ENCODE data around the gene EXOSC10. TPM values are rescaled to one million over a fixed set of nuclear protein-coding genes. Genes with fewer than 3 reads are reported as not detected.

EXOSC10 gene
- total and polyA plus RNA-seq, 9 of the 15 experiments (the other 6 are each of a cell fraction or from before 2014, with no cell fraction given) = 23.4 to 150 (median 105) TPM

DNA sequence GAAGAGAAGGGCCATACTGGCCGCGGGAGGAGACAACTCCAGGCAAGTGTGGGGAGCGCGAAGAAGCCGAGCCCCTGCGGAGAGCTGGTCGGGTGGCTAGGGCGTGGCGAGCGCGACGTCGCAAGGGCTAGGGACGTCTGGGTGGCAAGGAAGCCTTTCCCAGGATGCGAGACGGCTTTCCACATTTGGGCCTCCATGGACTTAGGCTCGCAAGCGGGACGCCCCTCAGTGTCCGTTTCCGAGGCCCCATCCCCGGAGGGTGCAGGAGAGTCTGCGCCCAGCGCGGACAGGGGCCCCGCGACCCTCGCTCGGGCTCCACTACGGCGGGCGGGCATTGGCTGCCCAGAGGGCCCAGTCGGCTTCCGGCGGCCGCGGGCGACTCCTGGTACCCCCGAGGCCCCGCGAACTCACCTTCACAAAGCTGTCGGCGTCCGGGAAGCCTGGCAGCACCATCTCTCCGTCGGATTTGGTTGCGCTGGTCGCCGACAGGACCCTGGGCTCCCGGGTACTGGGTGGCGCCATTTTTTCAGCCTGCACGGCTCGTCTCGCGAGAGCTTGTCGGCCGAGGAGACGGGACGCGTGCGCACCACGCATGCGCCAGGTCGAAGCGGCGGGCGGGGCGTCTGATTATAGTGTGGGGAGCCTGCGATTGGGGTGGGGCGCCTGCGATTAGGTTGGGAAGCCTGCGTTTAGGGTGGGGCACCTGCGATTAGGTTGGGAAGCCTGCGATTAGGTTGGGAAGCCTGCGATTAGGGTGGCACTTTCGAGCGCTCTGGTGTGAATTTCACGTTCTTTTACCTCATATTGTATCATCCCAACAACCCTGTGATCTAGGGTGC is at the start of gene EXOSC10 (continued):
- TF ChIP-seq ARID4B (CRISPR knock-in tag; IDR thresholded peaks at IDR 0.05) (peak; percentile 89), ELF4 (CRISPR knock-in tag; IDR thresholded peaks at IDR 0.05) (no peak), ZNF253 (CRISPR knock-in tag; conservative IDR thresholded peaks at IDR 0.05) (no peak), CREB3 (tag; conservative IDR thresholded peaks at IDR 0.05; ENCODE audit: low read depth) (no peak), HDAC2 (IDR thresholded peaks at IDR 0.05) (peak; percentile 20; the same call in 1 of the 2 replicates), MEF2A (IDR thresholded peaks at IDR 0.05; ENCODE audit: control insufficient read depth, low read depth, low read length) (no peak), DACH1 (IDR thresholded peaks at IDR 0.05; ENCODE audit: partially characterized antibody) (no peak), POLR2B (IDR thresholded peaks at IDR 0.05; ENCODE audit: low read depth, partially characterized antibody) (peak; percentile 88), NR2C2 (CRISPR knock-in tag; IDR thresholded peaks at IDR 0.05) (no peak), NR2C2 (tag; IDR thresholded peaks at IDR 0.05) (peak; percentile 64; the same call in 1 of the 2 replicates), ZNF197 (CRISPR knock-in tag; IDR thresholded peaks at IDR 0.05; ENCODE audit: low read depth) (no peak), FIP1L1 (IDR thresholded peaks at IDR 0.05; ENCODE audit: low read depth, low read length, poor library complexity, severe bottlenecking) (peak; percentile 94), ETV1 (tag; conservative IDR thresholded peaks at IDR 0.05; ENCODE audit: low read depth) (no peak), MIER1 (IDR thresholded peaks at IDR 0.05; ENCODE audit: low read depth) (no peak), POLR2G (IDR thresholded peaks at IDR 0.05; ENCODE audit: low read depth, low read length) (peak; percentile 98), NFRKB (IDR thresholded peaks at IDR 0.05; ENCODE audit: low read depth) (peak; percentile 84), TCFL5 (CRISPR knock-in tag; conservative IDR thresholded peaks at IDR 0.05) (no peak), ARHGAP35 (IDR thresholded peaks at IDR 0.05; ENCODE audit: partially characterized antibody) (peak; percentile 85), CBX5 (IDR thresholded peaks at IDR 0.05; ENCODE audit: borderline replicate concordance, low read depth) (no peak)
- TF ChIP-seq, protein P1, sequence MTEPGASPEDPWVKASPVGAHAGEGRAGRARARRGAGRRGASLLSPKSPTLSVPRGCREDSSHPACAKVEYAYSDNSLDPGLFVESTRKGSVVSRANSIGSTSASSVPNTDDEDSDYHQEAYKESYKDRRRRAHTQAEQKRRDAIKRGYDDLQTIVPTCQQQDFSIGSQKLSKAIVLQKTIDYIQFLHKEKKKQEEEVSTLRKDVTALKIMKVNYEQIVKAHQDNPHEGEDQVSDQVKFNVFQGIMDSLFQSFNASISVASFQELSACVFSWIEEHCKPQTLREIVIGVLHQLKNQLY (CRISPR knock-in tag; conservative IDR thresholded peaks at IDR 0.05) = no peak; a peak in 1 of 4 replicates
- TF ChIP-seq, protein P2, sequence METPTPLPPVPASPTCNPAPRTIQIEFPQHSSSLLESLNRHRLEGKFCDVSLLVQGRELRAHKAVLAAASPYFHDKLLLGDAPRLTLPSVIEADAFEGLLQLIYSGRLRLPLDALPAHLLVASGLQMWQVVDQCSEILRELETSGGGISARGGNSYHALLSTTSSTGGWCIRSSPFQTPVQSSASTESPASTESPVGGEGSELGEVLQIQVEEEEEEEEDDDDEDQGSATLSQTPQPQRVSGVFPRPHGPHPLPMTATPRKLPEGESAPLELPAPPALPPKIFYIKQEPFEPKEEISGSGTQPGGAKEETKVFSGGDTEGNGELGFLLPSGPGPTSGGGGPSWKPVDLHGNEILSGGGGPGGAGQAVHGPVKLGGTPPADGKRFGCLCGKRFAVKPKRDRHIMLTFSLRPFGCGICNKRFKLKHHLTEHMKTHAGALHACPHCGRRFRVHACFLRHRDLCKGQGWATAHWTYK (CRISPR knock-in tag; IDR thresholded peaks at IDR 0.05) = peak; percentile 70; the same call in 1 of the 2 replicates

Measured in K562 (cell line).